ENCODE data around the gene SLC6A12.

SLC6A12 gene

GRCh38 chr12:207804-208203 lies 6.2 kb downstream of the SLC6A12 start:
- no peak for TF ChIP-seq Cebpa-rat (IDR thresholded peaks at IDR 0.05)
- no peaks in the 10 kb centered on the region for H3K36me3 ChIP-seq
- H3K4me1 ChIP-seq, result peaks cover 10 to 29% (median 17%) of the 10 kb centered on the region in 10 experiments
- H4K20me1 ChIP-seq, result no peaks in the 10 kb centered on the region
- H3K9ac ChIP-seq, result no peak overlapping the region
- H3K27me3 ChIP-seq, result no peaks in the 10 kb centered on the region
- no peak overlapping the region for H3K4me3 ChIP-seq
- no peak overlapping the region for H3K27ac ChIP-seq
- H3K4me2 ChIP-seq, result no peak overlapping the region
- H3K9me3 ChIP-seq (replicated peaks in 1 of 11), result no peaks in the 10 kb centered on the region

GRCh38 chr12:206746-207440 lies 7.1 kb downstream of the SLC6A12 start:
- Histone ChIP-seq H3K4me3 (no peak overlapping the region), H3K9me3 (replicated peaks in 1 of 11) (no peaks in the 10 kb centered on the region), H3K27me3 (no peaks in the 10 kb centered on the region), H3K9ac (no peak overlapping the region), H4K20me1 (no peaks in the 10 kb centered on the region), H3K27ac (no peak overlapping the region), H3K4me1 (peaks cover under 1 to 20% (median 8%) of the 10 kb centered on the region in 10 experiments; a peak in 19 of 20 replicates), H3K4me2 (no peak overlapping the region), H3K36me3 (no peaks in the 10 kb centered on the region; a peak in 1 of 22 replicates)
- TF ChIP-seq Cebpa-rat (IDR thresholded peaks at IDR 0.05), result no peak

- Histone ChIP-seq H3K4me3 (no peak overlapping the region), H3K4me2 (no peak overlapping the region), H3K9me3 (replicated peaks in 1 of 11) (no peaks in the 10 kb centered on the region), H3K27ac (no peak overlapping the region), H3K4me1 (0 out of 20 replicates have a peak, but pooled peaks cover 0 to 4% (median 0%) of the 10 kb centered on the region in 10 experiments), H4K20me1 (no peaks in the 10 kb centered on the region), H3K36me3 (no peaks in the 10 kb centered on the region; a peak in 1 of 22 replicates), H3K9ac (no peak overlapping the region), H3K27me3 (no peaks in the 10 kb centered on the region)
- TF ChIP-seq Cebpa-rat (IDR thresholded peaks at IDR 0.05), result no peak
Observed at GRCh38 chr12:205026-205425, 8.9 kb downstream of the SLC6A12 start.

GRCh38 chr12:204261-204678 lies 9.7 kb downstream of the SLC6A12 start:
- no peak overlapping the region for H3K4me3 ChIP-seq
- H3K27ac ChIP-seq, result no peak overlapping the region
- no peak overlapping the region for H3K9ac ChIP-seq
- no peaks in the 10 kb centered on the region; a peak in 1 of 22 replicates for H4K20me1 ChIP-seq
- no peaks in the 10 kb centered on the region; a peak in 1 of 22 replicates for H3K36me3 ChIP-seq
- no peaks in the 10 kb centered on the region for H3K9me3 ChIP-seq (replicated peaks in 1 of 11)
- 0 out of 20 replicates have a peak, but pooled peaks cover 0 to 4% (median 0%) of the 10 kb centered on the region in 10 experiments for H3K4me1 ChIP-seq
- no peak overlapping the region for H3K4me2 ChIP-seq
- TF ChIP-seq Cebpa-rat (IDR thresholded peaks at IDR 0.05), result no peak
- H3K27me3 ChIP-seq, result no peaks in the 10 kb centered on the region

- no peaks in the 10 kb centered on the region; a peak in 1 of 22 replicates for H3K36me3 ChIP-seq
- no peak overlapping the region for H3K27ac ChIP-seq
- no peak for TF ChIP-seq Cebpa-rat (IDR thresholded peaks at IDR 0.05)
- H3K9ac ChIP-seq, result no peak overlapping the region
- H3K4me1 ChIP-seq, result no peaks in the 10 kb centered on the region
- no peak overlapping the region for H3K4me3 ChIP-seq
- no peaks in the 10 kb centered on the region for H3K9me3 ChIP-seq (replicated peaks in 1 of 11)
- H3K27me3 ChIP-seq, result no peaks in the 10 kb centered on the region
- no peak overlapping the region for H3K4me2 ChIP-seq
- H4K20me1 ChIP-seq, result no peaks in the 10 kb centered on the region; a peak in 1 of 22 replicates
Observed at GRCh38 chr12:203462-204260, 10.3 kb downstream of the SLC6A12 start.

GRCh38 chr12:203074-203461 lies 10.9 kb downstream of the SLC6A12 start:
- Histone ChIP-seq H4K20me1 (no peaks in the 10 kb centered on the region; a peak in 1 of 22 replicates), H3K9ac (no peak overlapping the region), H3K36me3 (no peaks in the 10 kb centered on the region; a peak in 1 of 22 replicates), H3K4me3 (no peak overlapping the region), H3K9me3 (replicated peaks in 1 of 11) (no peaks in the 10 kb centered on the region), H3K27ac (no peak overlapping the region), H3K4me1 (no peaks in the 10 kb centered on the region), H3K27me3 (no peaks in the 10 kb centered on the region), H3K4me2 (no peak overlapping the region)
- no peak for TF ChIP-seq Cebpa-rat (IDR thresholded peaks at IDR 0.05)

GRCh38 chr12:202081-202731 lies 11.8 kb downstream of the SLC6A12 start:
- H3K27me3 ChIP-seq, result no peaks in the 10 kb centered on the region
- TF ChIP-seq Cebpa-rat (IDR thresholded peaks at IDR 0.05), result no peak
- peaks cover 0 to 5% (median 3%) of the 10 kb centered on the region in 10 experiments; a peak in 5 of 20 replicates for H3K4me1 ChIP-seq
- H3K27ac ChIP-seq, result no peak overlapping the region
- H3K9me3 ChIP-seq (replicated peaks in 1 of 11), result no peaks in the 10 kb centered on the region
- H4K20me1 ChIP-seq, result no peaks in the 10 kb centered on the region; a peak in 1 of 22 replicates
- no peak overlapping the region for H3K9ac ChIP-seq
- no peak overlapping the region for H3K4me3 ChIP-seq
- no peak overlapping the region for H3K4me2 ChIP-seq
- no peaks in the 10 kb centered on the region; a peak in 1 of 22 replicates for H3K36me3 ChIP-seq

- no peaks in the 10 kb centered on the region; a peak in 1 of 22 replicates for H4K20me1 ChIP-seq
- no peak for TF ChIP-seq Cebpa-rat (IDR thresholded peaks at IDR 0.05)
Observed at GRCh38 chr12:201361-201760, 12.6 kb downstream of the SLC6A12 start.

GRCh38 chr12:198705-199104 lies 15.3 kb downstream of the SLC6A12 start:
- TF ChIP-seq Cebpa-rat (IDR thresholded peaks at IDR 0.05), result no peak
- Histone ChIP-seq H3K36me3 (no peaks in the 10 kb centered on the region; a peak in 1 of 22 replicates), H3K4me3 (no peak overlapping the region), H3K4me1 (peaks cover 0 to 5% (median 4%) of the 10 kb centered on the region in 10 experiments; a peak in 5 of 20 replicates), H3K27me3 (no peaks in the 10 kb centered on the region), H3K9me3 (replicated peaks in 1 of 11) (peaks cover 0 to 7% (median 0%) of the 10 kb centered on the region in 11 experiments; a peak in 1 of 22 replicates), H4K20me1 (no peaks in the 10 kb centered on the region; a peak in 1 of 22 replicates), H3K4me2 (no peak overlapping the region), H3K9ac (no peak overlapping the region), H3K27ac (no peak overlapping the region)

More at GRCh38 chr12:201361-201760, 12.6 kb downstream of the SLC6A12 start:
- H3K36me3 ChIP-seq, result no peaks in the 10 kb centered on the region; a peak in 1 of 22 replicates
- no peak overlapping the region for H3K27ac ChIP-seq
- H3K9me3 ChIP-seq (replicated peaks in 1 of 11), result peaks cover 0 to 7% (median 0%) of the 10 kb centered on the region in 11 experiments; a peak in 1 of 22 replicates
- no peak overlapping the region for H3K4me2 ChIP-seq
- H3K4me3 ChIP-seq, result no peak overlapping the region
- no peak overlapping the region for H3K9ac ChIP-seq
- H3K4me1 ChIP-seq, result peaks cover 0 to 5% (median 4%) of the 10 kb centered on the region in 10 experiments; a peak in 5 of 20 replicates
- H3K27me3 ChIP-seq, result no peaks in the 10 kb centered on the region
